Measurements from ENCODE around the gene MEIOB.

- TF ChIP-seq POLR2AphosphoS5 (IDR thresholded peaks at IDR 0.05): no peak
- TF ChIP-seq, protein P1, sequence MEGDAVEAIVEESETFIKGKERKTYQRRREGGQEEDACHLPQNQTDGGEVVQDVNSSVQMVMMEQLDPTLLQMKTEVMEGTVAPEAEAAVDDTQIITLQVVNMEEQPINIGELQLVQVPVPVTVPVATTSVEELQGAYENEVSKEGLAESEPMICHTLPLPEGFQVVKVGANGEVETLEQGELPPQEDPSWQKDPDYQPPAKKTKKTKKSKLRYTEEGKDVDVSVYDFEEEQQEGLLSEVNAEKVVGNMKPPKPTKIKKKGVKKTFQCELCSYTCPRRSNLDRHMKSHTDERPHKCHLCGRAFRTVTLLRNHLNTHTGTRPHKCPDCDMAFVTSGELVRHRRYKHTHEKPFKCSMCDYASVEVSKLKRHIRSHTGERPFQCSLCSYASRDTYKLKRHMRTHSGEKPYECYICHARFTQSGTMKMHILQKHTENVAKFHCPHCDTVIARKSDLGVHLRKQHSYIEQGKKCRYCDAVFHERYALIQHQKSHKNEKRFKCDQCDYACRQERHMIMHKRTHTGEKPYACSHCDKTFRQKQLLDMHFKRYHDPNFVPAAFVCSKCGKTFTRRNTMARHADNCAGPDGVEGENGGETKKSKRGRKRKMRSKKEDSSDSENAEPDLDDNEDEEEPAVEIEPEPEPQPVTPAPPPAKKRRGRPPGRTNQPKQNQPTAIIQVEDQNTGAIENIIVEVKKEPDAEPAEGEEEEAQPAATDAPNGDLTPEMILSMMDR (IDR thresholded peaks at IDR 0.05): no peak
Measured at GRCh38 chr16:1784977-1785845, 86.8 kb downstream of the MEIOB start.

Data from gastroesophageal sphincter (tissue), 3 donors.